Measurements from ENCODE around the gene MORN3. TPM values are rescaled to one million over a fixed set of nuclear protein-coding genes. Genes with fewer than 3 reads are reported as not detected.
"Not testable (repeated sequence)": the region's sequence is repeated elsewhere in the genome, so short reads cannot be mapped to it uniquely, and the experiment has no call there.

Gene MORN3
- total RNA-seq, 1 donor from 2014 or later: 1.6 TPM

GRCh38 chr12:121692744-121693143, 23.3 kb upstream of the MORN3 start:
- DNase-seq (ENCODE audit: low read depth, low spot score): not testable (repeated sequence)

GRCh38 chr12:121689430-121689829, 20.0 kb upstream of the MORN3 start:
- DNase-seq (ENCODE audit: low read depth, low spot score): no peak

GRCh38 chr12:121688966-121689365, 19.5 kb upstream of the MORN3 start:
- no peak for DNase-seq (ENCODE audit: low read depth, low spot score)

- not testable (repeated sequence) for DNase-seq (ENCODE audit: low read depth, low spot score)
These were observed 10.3 kb upstream of the MORN3 start for GRCh38 chr12:121679661-121680197.

GRCh38 chr12:121678716-121679300, 9.4 kb upstream of the MORN3 start:
- no peak for DNase-seq (ENCODE audit: low read depth, low spot score)

GRCh38 chr12:121678305-121678704, 8.9 kb upstream of the MORN3 start:
- DNase-seq (ENCODE audit: low read depth, low spot score): no peak

- DNase-seq (ENCODE audit: low read depth, low spot score): no peak
These were observed 6.7 kb upstream of the MORN3 start for GRCh38 chr12:121676190-121676589.

GRCh38 chr12:121673013-121673511, 3.6 kb upstream of the MORN3 start:
- DNase-seq (ENCODE audit: low read depth, low spot score): no peak

GRCh38 chr12:121668750-121669520, 519 bp downstream of the MORN3 start:
- DNase-seq (ENCODE audit: low read depth, low spot score): no peak

GRCh38 chr12:121666829-121667228, 2.6 kb downstream of the MORN3 start:
- not testable (repeated sequence) for DNase-seq (ENCODE audit: low read depth, low spot score)

GRCh38 chr12:121663610-121663929, 5.9 kb downstream of the MORN3 start:
- DNase-seq (ENCODE audit: low read depth, low spot score): no peak

GRCh38 chr12:121661353-121662105, 7.9 kb downstream of the MORN3 start:
- DNase-seq (ENCODE audit: low read depth, low spot score): not testable (repeated sequence)

- no peak for DNase-seq (ENCODE audit: low read depth, low spot score)
These were observed 12.0 kb downstream of the MORN3 start for GRCh38 chr12:121657305-121658008.

GRCh38 chr12:121656122-121656521, 13.3 kb downstream of the MORN3 start:
- DNase-seq (ENCODE audit: low read depth, low spot score): no peak

- DNase-seq (ENCODE audit: low read depth, low spot score): no peak
These were observed 15.5 kb downstream of the MORN3 start for GRCh38 chr12:121653999-121654398.

- DNase-seq (ENCODE audit: low read depth, low spot score): no peak
These were observed 16.5 kb downstream of the MORN3 start for GRCh38 chr12:121652767-121653497.

- DNase-seq (ENCODE audit: low read depth, low spot score): no peak
These were observed 18.1 kb downstream of the MORN3 start for GRCh38 chr12:121651320-121651719.

- DNase-seq (ENCODE audit: low read depth, low spot score): no peak
These were observed 19.6 kb downstream of the MORN3 start for GRCh38 chr12:121649819-121650353.

GRCh38 chr12:121649322-121649721, 20.1 kb downstream of the MORN3 start:
- no peak for DNase-seq (ENCODE audit: low read depth, low spot score)

- no peak for DNase-seq (ENCODE audit: low read depth, low spot score)
These were observed 20.9 kb downstream of the MORN3 start for GRCh38 chr12:121648458-121649028.
